Hepatocyte (in vitro differentiated cells): Measurements from ENCODE around the gene HEATR1.

ENCODE experiments used
- CTCF ChIP-seq: fragments of 200-600 bp; sonication (generic); IDR thresholded peaks from 2 replicates; pipeline ENCODE4 v1.5.1; 2016; ENCODE audit warnings: antibody characterized with exemption, mild to moderate bottlenecking; ENCODE audit not compliant: poor library complexity
- EZH2phosphoT487 ChIP-seq: fragments of 200-600 bp; sonication (generic); IDR thresholded peaks from one replicate; pipeline ENCODE4 v1.6.1; 2018; ENCODE audit warnings: antibody characterized with exemption, mild to moderate bottlenecking, low read depth, moderate library complexity; ENCODE audit not compliant: unreplicated experiment, severe bottlenecking

- TF ChIP-seq EZH2phosphoT487, result no peak
- TF ChIP-seq CTCF, result no peak
These were observed 81.2 kb downstream of the HEATR1 start for GRCh38 chr1:236522937-236523703.
